Activated effector memory CD4-positive, alpha-beta T cell treated with anti-CD3 and anti-CD28 coated beads, Interleukin-2, amount 50 U/mL, for 16 hours (primary cell): ENCODE measurements around the gene RBMS1.
A peak's percentile ranks its signal among the peaks of the same experiment; 100 is the strongest.

Experiments used
- DNase-seq: peaks from one replicate; pipeline ENCODE4 v3.0.0-alpha.2; 2020

RBMS1 gene

GRCh38 chr2:160406591-160407392 is 86.8 kb downstream of the RBMS1 start:
- peak; percentile 87 for DNase-seq

- no peak for DNase-seq
Measured at GRCh38 chr2:160405077-160405867, 88.3 kb downstream of the RBMS1 start.

GRCh38 chr2:160402997-160403979 is 90.3 kb downstream of the RBMS1 start:
- no peak for DNase-seq

- no peak for DNase-seq
Measured at GRCh38 chr2:160402501-160402900, 91.1 kb downstream of the RBMS1 start.

- no peak for DNase-seq
Measured at GRCh38 chr2:160401895-160402294, 91.7 kb downstream of the RBMS1 start.

- no peak for DNase-seq
Measured at GRCh38 chr2:160399880-160400279, 93.7 kb downstream of the RBMS1 start.

GRCh38 chr2:160397530-160397865 is 96.1 kb downstream of the RBMS1 start:
- DNase-seq = no peak

GRCh38 chr2:160394153-160394552 is 99.5 kb downstream of the RBMS1 start:
- DNase-seq = no peak

- DNase-seq = no peak
Measured at GRCh38 chr2:160392201-160392600, 101.4 kb downstream of the RBMS1 start.

- DNase-seq = no peak
Measured at GRCh38 chr2:160390544-160391455, 102.8 kb downstream of the RBMS1 start.

- DNase-seq = no peak
Measured at GRCh38 chr2:160389875-160390274, 103.7 kb downstream of the RBMS1 start.

GRCh38 chr2:160388464-160389263 is 104.9 kb downstream of the RBMS1 start:
- DNase-seq = peak; percentile 69

GRCh38 chr2:160387558-160388262 is 105.9 kb downstream of the RBMS1 start:
- no peak for DNase-seq

- no peak for DNase-seq
Measured at GRCh38 chr2:160384791-160385190, 108.8 kb downstream of the RBMS1 start.

GRCh38 chr2:160381425-160381951 is 112.1 kb downstream of the RBMS1 start:
- no peak for DNase-seq

GRCh38 chr2:160380611-160381010 is 113.0 kb downstream of the RBMS1 start:
- DNase-seq = no peak

- DNase-seq = no peak
Measured at GRCh38 chr2:160380000-160380570, 113.5 kb downstream of the RBMS1 start.

GRCh38 chr2:160379399-160379798 is 114.2 kb downstream of the RBMS1 start:
- DNase-seq = no peak

GRCh38 chr2:160377204-160377995 is 116.2 kb downstream of the RBMS1 start:
- no peak for DNase-seq
